HT-29 (cell line): ENCODE measurements around the gene RWDD2A. TPM values are rescaled to one million over a fixed set of nuclear protein-coding genes. Genes with fewer than 3 reads are reported as not detected.

ENCODE experiments used
- DNase-seq: peaks from one replicate; pipeline ENCODE4 v3.0.0-alpha.2; 2015; ENCODE audit warnings: low spot score
- total RNA-seq: library from RNA; depleted of rRNA; stranded (reverse); fragments of >200 nt; shearing (Covaris generic); gene quantifications from 2 replicates; pipeline ENCODE4 v1.2.3, GENCODE V29; 2014; rRNA removed

The RWDD2A gene
- total RNA-seq, 1 experiment from 2014 or later: 1.1 TPM

DNA sequence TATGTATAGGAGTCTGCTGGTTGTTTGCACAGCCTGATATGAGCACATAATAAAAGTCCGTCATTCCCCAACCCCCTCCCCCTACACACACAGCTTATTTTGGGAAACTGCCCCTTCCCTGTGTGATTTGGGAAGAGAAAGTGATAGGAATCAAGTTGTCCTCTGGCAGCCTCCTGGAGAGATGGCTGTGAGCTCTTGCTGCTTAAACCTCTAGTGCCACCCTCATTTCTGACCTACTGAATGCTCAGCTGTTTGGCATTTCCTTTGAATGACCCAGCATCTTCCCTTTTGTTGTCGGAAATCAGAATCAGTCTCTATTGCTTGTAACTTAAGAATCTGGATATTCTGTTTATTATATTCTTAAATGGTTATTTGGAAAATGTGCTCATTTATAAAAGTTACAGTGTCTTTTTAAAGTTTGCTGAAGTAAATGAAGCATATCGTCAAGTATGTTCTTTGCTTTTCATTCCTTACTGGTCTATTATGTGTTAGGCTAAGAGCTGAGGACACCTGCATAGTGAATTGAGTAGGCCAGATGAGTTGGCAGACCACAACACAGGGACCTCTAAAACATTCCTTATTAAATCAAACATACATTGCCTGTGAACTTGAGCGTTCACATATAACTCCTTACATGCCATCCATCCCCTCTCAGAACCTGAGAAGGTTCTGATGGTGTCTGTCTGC lies 5.5 kb downstream of the RWDD2A start:
- no peak for DNase-seq

DNA sequence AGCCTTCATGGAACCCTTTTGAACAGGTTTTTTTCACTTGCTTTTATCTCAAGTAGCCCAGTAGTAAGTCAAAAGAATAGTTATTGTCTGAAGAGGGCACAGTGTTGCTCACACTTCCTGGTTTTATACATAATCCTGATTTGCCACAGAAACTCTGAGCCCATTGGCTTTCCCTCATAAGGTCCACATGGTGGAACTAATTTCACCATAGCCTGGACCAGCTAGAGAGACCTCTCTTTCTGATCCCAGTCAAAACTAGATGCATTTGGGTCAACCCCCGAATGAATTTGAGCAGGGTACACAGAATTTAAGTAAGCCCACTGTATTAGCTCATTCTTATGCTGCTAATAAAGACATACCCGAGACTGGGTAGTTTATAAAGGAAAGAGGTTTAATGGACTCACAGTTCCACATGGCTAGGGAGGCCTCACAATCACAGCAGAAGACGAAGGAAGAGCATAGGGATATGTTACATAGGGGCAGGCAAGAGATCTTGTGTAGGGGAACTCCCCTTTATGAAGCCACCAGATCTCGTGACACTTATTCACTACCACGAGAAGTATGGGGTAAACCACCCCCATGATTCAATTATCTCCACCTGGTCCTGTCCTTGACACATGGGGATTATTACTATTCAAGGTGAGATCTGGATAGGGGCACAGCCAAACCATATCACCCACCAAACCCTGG lies 6.2 kb downstream of the RWDD2A start:
- DNase-seq: no peak

DNA sequence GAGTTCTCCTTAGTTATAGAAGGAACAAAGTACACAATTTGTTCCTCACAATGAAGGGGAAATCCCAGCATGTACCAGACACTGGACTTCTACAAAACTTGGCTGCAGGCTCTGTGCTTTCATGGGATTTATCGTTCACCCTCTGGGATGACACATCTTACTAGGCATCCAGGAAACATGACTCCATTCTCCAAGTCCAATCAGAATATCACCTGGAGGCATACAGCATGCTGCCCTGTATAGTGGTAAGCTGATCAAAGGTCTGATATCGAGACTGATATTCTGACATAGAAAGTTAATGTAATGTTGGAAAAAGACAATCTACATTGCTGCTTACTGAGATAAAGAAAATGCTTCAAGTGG lies 6.7 kb downstream of the RWDD2A start:
- no peak for DNase-seq

DNA sequence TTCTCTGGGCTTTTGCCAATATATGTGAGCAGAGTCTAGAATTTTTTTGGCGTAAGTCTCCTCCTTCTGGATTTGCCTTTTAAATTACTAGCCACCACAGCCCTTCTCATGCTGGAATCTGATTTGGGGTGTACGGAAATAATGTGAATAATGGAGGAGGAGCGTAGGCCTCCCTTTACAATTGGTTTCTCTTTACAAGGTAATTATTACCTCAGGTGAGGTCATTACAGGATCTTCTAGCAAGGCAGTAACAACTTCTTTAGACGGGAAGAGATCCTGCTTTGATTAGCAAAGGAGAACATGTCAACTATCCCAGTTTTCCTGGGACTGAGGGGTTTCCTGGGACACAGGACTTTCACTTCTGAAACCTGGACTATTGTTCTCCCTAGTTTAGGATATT lies 8.9 kb downstream of the RWDD2A start:
- DNase-seq: no peak

DNA sequence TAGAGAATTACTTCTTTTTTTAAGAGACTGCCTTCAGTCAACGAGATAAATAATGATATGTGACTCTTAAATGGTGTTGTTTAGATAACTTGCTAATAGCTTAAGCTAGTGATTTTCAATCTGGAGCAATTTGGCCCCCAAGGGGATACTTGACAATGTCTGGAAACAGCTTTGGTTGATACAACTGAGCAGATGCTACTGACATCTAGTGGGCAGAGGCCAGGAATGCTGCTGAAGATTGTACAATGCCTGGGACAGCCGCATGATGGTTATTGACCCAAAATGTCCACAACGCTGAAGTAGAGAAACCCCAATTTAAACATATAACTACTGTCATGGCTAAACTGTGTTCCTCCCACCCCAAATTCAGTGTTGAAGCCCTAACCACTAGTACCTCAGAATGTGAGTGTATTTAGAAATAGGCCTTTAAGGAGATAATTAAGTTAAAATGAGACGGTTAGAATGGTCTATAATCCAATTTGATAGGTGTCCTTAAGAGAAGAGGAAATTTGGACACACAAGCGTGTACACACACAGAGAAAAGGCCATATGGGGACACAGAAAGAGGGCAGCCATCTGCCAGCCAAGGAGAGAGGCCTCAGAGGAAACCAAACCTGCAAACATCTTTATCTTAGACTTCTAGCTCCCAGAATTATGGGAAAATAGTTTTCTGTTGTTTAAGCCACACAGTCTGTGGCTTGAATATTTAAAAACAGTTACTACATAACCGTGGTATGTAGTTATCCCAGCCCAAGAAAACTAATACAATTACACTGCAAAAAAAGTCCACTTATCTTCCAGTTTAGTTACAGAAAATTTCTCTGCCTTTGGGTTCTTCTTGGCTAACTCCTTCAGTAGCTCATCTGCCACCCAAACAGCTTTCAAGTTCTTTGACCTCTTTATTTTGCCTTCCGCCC lies 22.2 kb downstream of the RWDD2A start:
- DNase-seq: peak; percentile 69

DNA sequence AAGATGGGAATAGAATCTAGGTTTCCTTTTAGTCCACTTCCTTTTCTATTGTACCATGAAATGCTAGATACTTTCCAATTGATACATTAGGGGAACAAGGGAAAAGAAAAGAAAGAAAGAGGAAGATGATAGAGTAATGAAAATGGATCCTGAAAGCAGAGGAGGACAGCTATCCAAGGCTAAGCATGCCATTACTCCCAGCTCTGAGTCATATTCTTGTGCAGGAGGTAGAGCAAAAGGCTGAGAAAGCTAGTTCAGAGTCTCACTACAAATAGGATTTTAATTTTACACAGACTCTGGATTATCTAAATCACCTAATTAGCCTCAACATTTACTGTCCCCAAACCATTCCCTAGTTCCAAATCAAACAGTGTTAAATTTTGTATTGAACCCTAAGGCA lies 23.6 kb downstream of the RWDD2A start:
- no peak for DNase-seq

DNA sequence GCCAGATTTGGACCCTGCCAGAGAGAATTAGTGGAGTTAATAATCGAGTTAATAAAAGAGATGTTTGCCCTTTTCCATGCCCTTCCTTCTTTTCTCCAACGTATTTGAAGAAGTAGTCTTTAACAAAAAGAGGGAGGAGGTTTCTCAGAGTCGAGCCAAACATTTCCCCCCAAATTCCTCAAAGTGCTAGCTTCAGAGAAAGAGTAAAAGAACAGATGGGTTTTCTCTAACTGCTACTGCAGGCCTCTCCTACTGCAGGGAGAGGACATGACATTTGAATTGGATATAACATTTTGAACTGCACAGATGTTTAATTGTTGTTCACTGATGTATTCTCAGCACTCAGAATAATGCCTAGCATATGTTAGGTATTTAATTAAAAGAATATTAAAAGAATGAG lies 25.5 kb downstream of the RWDD2A start:
- DNase-seq: no peak

DNA sequence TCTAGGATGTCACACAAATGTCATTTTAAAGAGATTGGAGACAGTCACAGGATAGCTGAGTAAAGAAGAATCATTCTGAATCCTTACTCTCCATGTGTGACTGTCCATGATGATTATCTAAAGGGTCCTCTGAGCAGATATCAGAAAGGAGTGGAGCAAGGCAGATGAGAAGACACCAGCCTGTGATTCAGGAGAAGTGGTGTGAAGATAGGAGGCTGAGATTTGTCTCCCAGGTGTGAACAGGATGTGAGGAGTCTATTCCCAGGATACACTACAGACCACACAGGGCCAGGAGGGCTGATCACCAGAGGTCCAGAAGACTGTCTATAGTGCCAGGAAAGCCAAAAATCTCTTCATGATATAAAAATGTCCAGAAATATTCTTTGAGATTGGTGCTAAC lies 27.0 kb downstream of the RWDD2A start:
- DNase-seq: no peak

DNA sequence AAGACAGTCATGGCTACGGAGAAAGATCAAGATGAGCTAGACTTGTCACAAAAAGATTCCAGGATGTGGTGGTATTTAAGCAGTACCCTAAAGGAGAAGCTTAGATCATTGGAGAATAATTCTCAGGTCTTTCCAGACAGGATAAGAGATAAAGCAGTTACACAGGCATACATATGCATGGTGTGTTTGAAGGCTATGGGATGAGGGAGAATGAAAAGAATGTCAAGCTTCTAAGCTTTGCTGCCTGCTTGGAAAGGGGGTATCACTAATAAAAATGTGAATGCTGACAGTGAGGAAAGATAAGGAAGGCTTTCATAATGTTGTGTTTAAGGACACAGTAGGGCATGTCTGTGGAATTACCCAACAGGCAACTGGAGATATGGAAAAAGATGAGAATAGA lies 28.1 kb downstream of the RWDD2A start:
- DNase-seq: no peak

DNA sequence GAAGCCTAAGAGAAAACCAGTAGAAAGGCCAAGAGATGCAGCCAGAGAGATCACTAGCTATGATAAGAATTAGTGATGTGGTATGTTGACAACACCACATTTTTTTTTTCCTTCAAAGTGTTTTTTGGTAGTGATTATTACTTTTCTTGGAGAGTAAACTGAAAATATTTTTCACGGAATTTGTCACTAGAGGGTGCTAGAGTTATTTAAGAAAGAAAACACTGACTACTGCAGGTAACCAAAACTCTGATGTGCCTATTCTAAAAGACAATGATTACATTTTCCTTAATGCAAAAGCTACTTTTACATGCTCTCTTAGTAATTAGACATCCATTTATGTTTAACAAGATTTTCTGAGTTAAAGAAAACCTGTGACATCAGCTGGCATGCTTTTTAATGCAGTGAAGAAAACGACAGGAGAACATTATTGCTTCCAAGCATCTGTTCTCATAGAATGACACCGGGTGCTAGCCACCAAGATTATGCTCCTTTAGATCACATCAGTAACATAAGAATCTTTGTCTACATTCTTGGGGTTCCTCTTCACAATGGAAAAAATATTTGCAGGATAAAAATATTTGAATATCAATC lies 28.8 kb downstream of the RWDD2A start:
- DNase-seq: peak; percentile 43

DNA sequence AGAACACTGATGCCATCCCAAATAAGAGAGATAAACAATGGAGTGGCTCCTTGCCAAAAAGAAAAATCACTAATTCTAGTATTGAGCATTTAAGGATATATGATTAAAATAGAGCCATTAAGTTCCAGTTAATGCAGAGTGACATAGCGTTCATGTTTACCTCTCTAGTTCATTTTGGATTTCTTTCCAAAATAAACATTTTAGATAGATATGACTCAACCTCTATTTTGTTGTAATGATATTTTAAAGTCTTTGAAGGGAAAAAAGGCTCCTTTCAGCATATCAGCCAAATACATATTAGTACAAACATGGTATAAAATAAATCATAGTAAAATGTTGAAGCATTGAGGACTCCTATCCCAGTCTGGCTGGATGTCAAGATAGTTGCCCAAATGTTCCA lies 33.4 kb downstream of the RWDD2A start:
- DNase-seq: no peak

DNA sequence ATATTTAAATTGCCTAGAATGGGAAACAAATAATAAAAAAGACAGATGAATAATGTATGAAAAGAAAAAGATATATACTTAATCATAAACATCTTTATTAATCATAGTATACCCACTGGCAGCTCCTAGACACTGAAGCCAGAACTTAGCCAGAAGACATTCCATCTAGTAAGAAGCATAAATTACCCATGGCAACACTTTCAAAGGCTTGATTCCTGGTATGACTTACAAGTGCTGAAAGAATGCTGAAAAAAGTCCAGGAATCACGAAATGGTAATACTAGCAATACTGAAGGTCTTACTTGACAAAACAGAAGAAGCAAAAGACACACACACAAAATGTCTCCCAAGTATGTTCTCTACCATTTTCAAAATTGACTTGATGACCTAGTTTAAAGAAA lies 38.0 kb downstream of the RWDD2A start:
- no peak for DNase-seq

DNA sequence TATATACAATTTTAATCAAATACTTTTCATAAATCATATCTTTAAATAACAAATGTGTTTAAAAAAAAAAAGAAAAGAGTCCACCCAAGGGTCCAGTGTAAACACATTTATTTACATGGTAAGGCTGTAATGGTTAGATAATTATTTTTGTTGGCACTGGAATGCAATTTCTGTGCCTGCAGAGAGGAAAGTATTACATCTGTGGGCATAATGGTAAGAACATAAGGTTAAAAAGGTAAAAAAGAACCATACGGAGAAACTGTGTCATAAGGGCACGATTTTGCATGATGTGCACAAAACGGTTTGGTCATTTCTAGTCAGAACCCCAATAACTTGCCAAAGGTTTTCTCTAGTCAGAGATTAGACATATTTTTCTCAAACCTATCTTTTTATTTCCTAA lies 54.3 kb downstream of the RWDD2A start:
- DNase-seq: no peak

Other genes starting within 250 kb of the RWDD2A start
- gene UBE3D, start 127.5 kb upstream of the RWDD2A start, total RNA-seq: 3.9 and 5.9 TPM in 2 replicates
- gene DOP1A, start 125.7 kb upstream of the RWDD2A start, total RNA-seq: 6.5 and 12.4 TPM in 2 replicates
- gene PGM3, start 92 bp upstream of the RWDD2A start, total RNA-seq: 14.7 and 18.3 TPM in 2 replicates
- 8.9 and 10.5 TPM in 2 replicates for gene ME1, start 237.7 kb downstream of the RWDD2A start, total RNA-seq